GM21528 (cell line): ENCODE results near the gene PUM1.
"Not testable (repeated sequence)": the region's sequence is repeated elsewhere in the genome, so short reads cannot be mapped to it uniquely, and the experiment has no call there.

ENCODE experiments used
- ATAC-seq: cut with Tn5 transposase; IDR thresholded peaks from one replicate; pipeline ENCODE4 v1.9.1; 2021; ENCODE audit warnings: mild to moderate bottlenecking, moderate library complexity; ENCODE audit not compliant: unreplicated experiment, low FRiP score

Gene PUM1

GRCh38 chr1:30935758-30936157 lies 129.8 kb downstream of the PUM1 start:
- not testable (repeated sequence) for ATAC-seq

- no peak for ATAC-seq
Observed at GRCh38 chr1:30934613-30935012, 130.9 kb downstream of the PUM1 start.

- no peak for ATAC-seq
Observed at GRCh38 chr1:30933874-30934252, 131.7 kb downstream of the PUM1 start.

- ATAC-seq = no peak
Observed at GRCh38 chr1:30930631-30931173, 134.8 kb downstream of the PUM1 start.

GRCh38 chr1:30929944-30930525 lies 135.5 kb downstream of the PUM1 start:
- no peak for ATAC-seq

GRCh38 chr1:30929135-30929889 lies 136.2 kb downstream of the PUM1 start:
- ATAC-seq = no peak

- ATAC-seq = no peak
Observed at GRCh38 chr1:30928789-30929134, 136.8 kb downstream of the PUM1 start.

- no peak for ATAC-seq
Observed at GRCh38 chr1:30928171-30928570, 137.3 kb downstream of the PUM1 start.

- no peak for ATAC-seq
Observed at GRCh38 chr1:30927448-30927847, 138.1 kb downstream of the PUM1 start.

GRCh38 chr1:30923597-30923996 lies 141.9 kb downstream of the PUM1 start:
- ATAC-seq = no peak

- no peak for ATAC-seq
Observed at GRCh38 chr1:30920827-30921226, 144.7 kb downstream of the PUM1 start.

GRCh38 chr1:30919025-30919881 lies 146.3 kb downstream of the PUM1 start:
- no peak for ATAC-seq

GRCh38 chr1:30916296-30916695 lies 149.2 kb downstream of the PUM1 start:
- no peak for ATAC-seq

GRCh38 chr1:30915491-30916230 lies 149.9 kb downstream of the PUM1 start:
- ATAC-seq = no peak

- ATAC-seq = no peak
Observed at GRCh38 chr1:30914931-30915330, 150.6 kb downstream of the PUM1 start.

GRCh38 chr1:30914587-30914922 lies 151.0 kb downstream of the PUM1 start:
- ATAC-seq = no peak

- ATAC-seq = no peak
Observed at GRCh38 chr1:30912913-30913652, 152.4 kb downstream of the PUM1 start.

GRCh38 chr1:30912224-30912623 lies 153.3 kb downstream of the PUM1 start:
- no peak for ATAC-seq

- ATAC-seq = no peak
Observed at GRCh38 chr1:30911059-30911954, 154.2 kb downstream of the PUM1 start.
